Suprapubic skin (tissue), 4 donors: ENCODE results near the gene TMEM272. TPM values are rescaled to one million over a fixed set of nuclear protein-coding genes. Genes with fewer than 3 reads are reported as not detected.

Experiments
- DNase-seq, 2 donors: peaks; one replicate each; pipeline ENCODE4 v3.0.0-alpha.2; 2019; ENCODE audit warnings: low spot score in 2 of 2
- H3K27ac ChIP-seq: fragments of 200-600 bp; sonication (generic); one replicate; pipeline ENCODE4 v1.5.1; 2019
- H3K27me3 ChIP-seq: fragments of 200-600 bp; sonication (generic); one replicate; pipeline ENCODE4 v1.5.1; 2019
- H3K36me3 ChIP-seq: fragments of 200-600 bp; sonication (generic); one replicate; pipeline ENCODE4 v1.5.1; 2019
- H3K4me1 ChIP-seq: fragments of 200-600 bp; sonication (generic); one replicate; pipeline ENCODE4 v1.5.1; 2019
- H3K4me3 ChIP-seq: fragments of 200-600 bp; sonication (generic); one replicate; pipeline ENCODE4 v1.5.1; 2019; ENCODE audit warnings: mild to moderate bottlenecking
- H3K9me3 ChIP-seq: fragments of 200-600 bp; sonication (generic); one replicate; pipeline ENCODE4 v1.5.1; 2019
- EP300 ChIP-seq: sonication (generic); formaldehyde crosslinking; IDR thresholded peaks from one replicate; pipeline ENCODE4 v1.6.1; 2017; ENCODE audit warnings: antibody characterized with exemption
- POLR2A ChIP-seq, 2 donors: fragments of 450-650 bp; IDR thresholded peaks; one replicate each; pipeline ENCODE4 v1.6.1; 2017; ENCODE audit warnings: antibody characterized with exemption in 2 of 2, mild to moderate bottlenecking in 2 of 2, moderate library complexity in 2 of 2
- POLR2AphosphoS5 ChIP-seq, 3 donors: sonication (generic); formaldehyde crosslinking; IDR thresholded peaks; one replicate each; pipeline ENCODE4 v1.6.1; 2017; ENCODE audit warnings: antibody characterized with exemption in 3 of 3
- WGBS: methylation state at CpG from one replicate; pipeline ENCODE4 v1.1.5; 2018; 5-methylcytosine and 5-hydroxymethylcytosine counted together
- total RNA-seq, 4 donors: library from RNA; depleted of rRNA; stranded (reverse); fragments of >200 nt; gene quantifications; one replicate each; pipeline ENCODE4 v1.1.0, GENCODE V29; 2016
- TF ChIP-seq, protein P1 (sequence below), 2 donors: fragments of 200-600 bp in 1 of 2; fragments of 450-650 bp in 1 of 2; sonication (generic) in 1 of 2; IDR thresholded peaks; one replicate each; pipeline ENCODE4 v1.5.1; 2016 to 2019; ENCODE audit warnings: antibody characterized with exemption in 2 of 2, mild to moderate bottlenecking in 1 of 2, moderate library complexity in 1 of 2

TMEM272 gene
- total RNA-seq, 4 donors from 2014 or later, result 0.13 to 0.24 (median 0.17) TPM; not detected in 1

DNA sequence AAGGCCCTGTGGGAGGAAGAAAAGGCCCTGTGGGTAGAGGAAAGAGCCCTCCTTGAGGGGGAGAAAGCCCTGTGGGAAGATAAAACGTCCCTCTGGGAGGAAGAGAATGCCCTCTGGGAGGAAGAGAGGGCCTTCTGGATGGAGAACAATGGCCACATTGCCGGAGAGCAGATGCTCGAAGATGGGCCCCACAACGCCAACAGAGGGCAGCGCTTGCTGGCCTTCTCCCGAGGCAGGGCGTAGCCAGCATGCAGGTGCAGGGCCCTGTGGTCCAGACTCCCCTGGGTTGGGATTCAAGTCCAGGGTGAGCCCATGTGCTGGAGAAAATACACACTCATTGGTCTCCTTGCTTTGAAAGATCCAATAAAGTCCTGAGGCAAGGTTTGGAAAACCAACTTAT lies 20.9 kb upstream of the TMEM272 start:
- peaks cover 3% of the 10 kb centered on the region for H3K27me3 ChIP-seq
- WGBS, result 84% methylated on average over 7 of the region's 7 CpGs
- H3K4me1 ChIP-seq, result no peaks in the 10 kb centered on the region
- no peak overlapping the region for H3K4me3 ChIP-seq
- no peaks in the 10 kb centered on the region for H3K9me3 ChIP-seq
- H3K36me3 ChIP-seq, result no peaks in the 10 kb centered on the region
- TF ChIP-seq POLR2AphosphoS5 (IDR thresholded peaks at IDR 0.05) (no peak), EP300 (no peak), POLR2A (IDR thresholded peaks at IDR 0.05) (no peak)
- TF ChIP-seq, protein P1, sequence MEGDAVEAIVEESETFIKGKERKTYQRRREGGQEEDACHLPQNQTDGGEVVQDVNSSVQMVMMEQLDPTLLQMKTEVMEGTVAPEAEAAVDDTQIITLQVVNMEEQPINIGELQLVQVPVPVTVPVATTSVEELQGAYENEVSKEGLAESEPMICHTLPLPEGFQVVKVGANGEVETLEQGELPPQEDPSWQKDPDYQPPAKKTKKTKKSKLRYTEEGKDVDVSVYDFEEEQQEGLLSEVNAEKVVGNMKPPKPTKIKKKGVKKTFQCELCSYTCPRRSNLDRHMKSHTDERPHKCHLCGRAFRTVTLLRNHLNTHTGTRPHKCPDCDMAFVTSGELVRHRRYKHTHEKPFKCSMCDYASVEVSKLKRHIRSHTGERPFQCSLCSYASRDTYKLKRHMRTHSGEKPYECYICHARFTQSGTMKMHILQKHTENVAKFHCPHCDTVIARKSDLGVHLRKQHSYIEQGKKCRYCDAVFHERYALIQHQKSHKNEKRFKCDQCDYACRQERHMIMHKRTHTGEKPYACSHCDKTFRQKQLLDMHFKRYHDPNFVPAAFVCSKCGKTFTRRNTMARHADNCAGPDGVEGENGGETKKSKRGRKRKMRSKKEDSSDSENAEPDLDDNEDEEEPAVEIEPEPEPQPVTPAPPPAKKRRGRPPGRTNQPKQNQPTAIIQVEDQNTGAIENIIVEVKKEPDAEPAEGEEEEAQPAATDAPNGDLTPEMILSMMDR (IDR thresholded peaks at IDR 0.05), result no peak
- no peak for DNase-seq
- no peak overlapping the region for H3K27ac ChIP-seq

DNA sequence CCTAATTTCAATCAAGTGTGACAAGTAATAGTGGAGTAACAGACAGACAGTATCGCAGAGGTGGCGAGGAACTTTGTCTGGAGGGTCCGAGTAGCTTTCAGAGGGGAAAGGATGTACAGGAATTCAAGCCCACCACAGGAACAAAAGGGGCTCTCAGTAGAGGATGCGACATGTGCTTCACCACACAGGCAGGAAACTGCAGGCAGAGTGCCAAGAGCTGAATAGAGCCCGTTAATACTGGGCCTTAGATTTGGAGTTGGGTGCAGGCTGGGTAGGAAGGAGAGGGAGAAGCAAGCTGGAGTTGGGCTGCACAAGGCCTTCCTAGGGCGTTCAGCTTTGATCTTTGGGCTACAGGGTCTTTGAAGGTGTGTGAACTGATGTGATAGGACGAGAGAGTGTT lies 18.0 kb upstream of the TMEM272 start:
- no peaks in the 10 kb centered on the region for H3K36me3 ChIP-seq
- TF ChIP-seq, protein P1 (IDR thresholded peaks at IDR 0.05), result no peak
- no peak for TF ChIP-seq POLR2AphosphoS5 (IDR thresholded peaks at IDR 0.05)
- H3K9me3 ChIP-seq, result no peaks in the 10 kb centered on the region
- DNase-seq, result no peak
- no peak overlapping the region for H3K27ac ChIP-seq
- H3K27me3 ChIP-seq, result peaks cover 3% of the 10 kb centered on the region
- WGBS, result 62% methylated on average over 7 of the region's 7 CpGs
- H3K4me3 ChIP-seq, result no peak overlapping the region
- no peaks in the 10 kb centered on the region for H3K4me1 ChIP-seq

DNA sequence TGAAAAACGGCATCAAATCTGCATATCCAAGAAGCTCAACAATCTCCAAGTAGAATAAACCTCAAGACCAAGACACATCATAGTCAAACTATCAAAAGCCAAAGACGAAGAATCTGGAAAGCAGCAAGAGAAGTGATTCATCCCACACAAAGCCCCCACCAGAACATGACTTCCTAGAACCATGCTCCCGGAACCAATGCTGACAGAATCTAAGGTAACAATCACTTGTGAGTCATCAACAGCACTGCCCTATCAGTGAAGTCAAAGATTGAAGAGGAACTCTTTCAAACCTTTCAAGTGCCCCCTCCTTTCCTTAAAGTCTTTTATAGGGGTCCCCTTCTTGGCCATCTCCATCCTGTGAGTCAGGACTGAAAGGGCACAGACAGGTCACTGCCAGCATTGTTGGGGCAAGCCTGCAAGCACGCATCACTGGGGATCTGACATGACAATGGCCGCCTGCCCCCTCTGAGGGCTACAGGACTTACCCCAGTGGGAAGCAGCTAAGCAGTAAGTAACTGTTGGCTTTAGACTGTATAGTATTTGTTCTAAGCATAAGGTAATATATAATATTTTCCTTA lies 16.8 kb upstream of the TMEM272 start, which contains the start of gene CCDC70:
TSS of gene CCDC70 (plus strand) at position 247 of the 578 bp plus-strand sequence. CDS start 3,443 bp downstream, outside the sequence.
- Histone ChIP-seq H3K9me3 (no peaks in the 10 kb centered on the region), H3K4me1 (no peaks in the 10 kb centered on the region), H3K27ac (no peak within 1 kb of the TSS), H3K4me3 (no peak within 1 kb of the TSS), H3K36me3 (no peaks in the 10 kb centered on the region), H3K27me3 (no peaks in the 10 kb centered on the region)
- TF ChIP-seq POLR2A (IDR thresholded peaks at IDR 0.05), result no peak
- TF ChIP-seq, protein P1 (IDR thresholded peaks at IDR 0.05), result no peak
- TF ChIP-seq EP300, result no peak
- no peak for TF ChIP-seq POLR2AphosphoS5 (IDR thresholded peaks at IDR 0.05)
- DNase-seq, result no peak
- 79% methylated on average over 5 of the region's 5 CpGs for WGBS

DNA sequence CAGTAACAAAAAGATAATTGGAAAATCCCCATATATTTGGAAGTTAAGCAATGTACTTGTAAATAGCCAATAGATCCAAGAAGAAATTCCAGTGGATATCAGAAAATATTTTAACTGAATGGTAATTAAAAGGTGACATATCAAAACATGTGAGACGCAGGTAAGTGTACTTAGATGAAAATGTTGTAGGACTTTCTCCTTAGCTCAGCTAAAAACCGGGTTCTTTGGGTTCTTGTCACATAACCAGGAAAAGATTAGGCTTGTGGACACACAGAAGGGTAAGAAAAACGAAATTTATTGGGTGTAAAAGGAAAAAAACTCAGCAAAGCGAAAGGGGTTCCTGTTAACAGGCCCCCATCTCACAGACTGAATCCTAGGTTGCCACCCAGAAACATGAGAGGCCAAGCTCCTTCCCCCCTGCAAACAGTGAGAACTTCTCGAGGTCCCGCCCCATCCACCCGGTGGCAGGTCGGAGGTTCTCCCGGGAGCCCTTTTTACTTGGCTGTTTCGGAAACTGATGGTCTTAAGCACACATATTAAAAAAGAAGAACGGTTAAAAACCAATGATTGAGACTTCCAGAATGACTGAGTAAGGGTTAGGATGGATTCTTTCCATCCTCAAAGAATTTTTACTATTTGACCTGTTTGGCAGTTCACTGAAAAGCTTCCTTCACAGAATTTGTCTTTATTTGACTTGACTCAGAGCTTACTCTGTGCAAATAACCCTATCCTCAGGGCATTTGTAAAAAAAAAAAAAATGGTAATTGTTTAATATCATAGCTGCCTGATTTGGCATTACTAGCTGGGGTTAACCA lies 13.7 kb upstream of the TMEM272 start:
- TF ChIP-seq POLR2AphosphoS5 (IDR thresholded peaks at IDR 0.05) (no peak), EP300 (no peak), POLR2A (IDR thresholded peaks at IDR 0.05) (no peak)
- TF ChIP-seq, protein P1 (IDR thresholded peaks at IDR 0.05), result no peak
- 47% methylated on average over 11 of the region's 11 CpGs for WGBS
- H3K4me1 ChIP-seq, result no peaks in the 10 kb centered on the region
- H3K27me3 ChIP-seq, result no peaks in the 10 kb centered on the region
- H3K36me3 ChIP-seq, result no peaks in the 10 kb centered on the region
- no peak for DNase-seq
- H3K4me3 ChIP-seq, result no peak overlapping the region
- H3K27ac ChIP-seq, result no peak overlapping the region
- no peaks in the 10 kb centered on the region for H3K9me3 ChIP-seq

DNA sequence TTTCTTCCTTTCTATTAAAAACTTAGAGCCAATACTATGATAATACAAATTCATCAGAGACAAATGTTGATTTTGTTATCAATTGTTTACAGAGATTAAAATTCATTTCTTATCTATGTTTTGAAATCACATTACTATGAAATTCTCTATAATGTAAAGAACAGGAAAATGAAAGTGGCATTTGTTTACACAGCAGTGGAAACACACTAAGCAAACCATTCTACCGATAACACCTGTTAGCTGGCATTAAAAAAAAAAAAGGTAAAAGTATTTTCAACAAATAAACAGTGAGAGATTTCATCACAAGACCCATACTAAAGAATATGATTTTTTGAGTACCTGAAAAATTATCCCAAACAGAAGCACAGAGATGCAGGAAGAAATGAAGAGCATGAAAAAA lies 12.0 kb upstream of the TMEM272 start:
- Histone ChIP-seq H3K9me3 (no peaks in the 10 kb centered on the region), H3K36me3 (no peaks in the 10 kb centered on the region), H3K27ac (no peak overlapping the region), H3K4me3 (no peak overlapping the region), H3K4me1 (no peaks in the 10 kb centered on the region), H3K27me3 (no peaks in the 10 kb centered on the region)
- WGBS, result 90% methylated on average over 1 of the region's 1 CpG
- no peak for DNase-seq
- TF ChIP-seq POLR2A (IDR thresholded peaks at IDR 0.05) (no peak), EP300 (no peak), POLR2AphosphoS5 (IDR thresholded peaks at IDR 0.05) (no peak)
- TF ChIP-seq, protein P1 (IDR thresholded peaks at IDR 0.05), result no peak
